Keratinocyte (primary cell): ENCODE data around the gene SLU7. TPM values are rescaled to one million over a fixed set of nuclear protein-coding genes. Genes with fewer than 3 reads are reported as not detected.

Experiments
- DNase-seq: peaks from one replicate; pipeline ENCODE4 v3.0.0-alpha.2; 2011; ENCODE audit warnings: low read depth, missing footprints, low spot score
- FAIRE-seq: peaks from 2 replicates; lab custom pipeline; 2011; peaks lifted over from hg19 to GRCh38; lab: Jason Lieb, UNC
- H2AFZ ChIP-seq: 2 replicates; pipeline ENCODE4 v1.6.0; 2012; ENCODE audit warnings: low read length, control low read depth, inconsistent platforms; ENCODE audit not compliant: control insufficient read depth
- H3K27ac ChIP-seq: 2 replicates; pipeline ENCODE4 v1.5.1; 2011; ENCODE audit warnings: low read length; ENCODE audit not compliant: control insufficient read depth, insufficient read depth
- H3K27me3 ChIP-seq: 3 replicates; pipeline ENCODE4 v1.6.0; 2011; ENCODE audit warnings: low read length; ENCODE audit not compliant: control insufficient read depth, insufficient read depth; ENCODE audit errors: extremely low read depth
- H3K36me3 ChIP-seq, 2 experiments: 2 replicates in 1 of 2; 3 replicates in 1 of 2; pipeline ENCODE4 v1.5.1; 2011; ENCODE audit warnings: low read length in 2 of 2, mild to moderate bottlenecking in 1 of 2; ENCODE audit not compliant: control insufficient read depth in 2 of 2, insufficient read depth in 2 of 2; ENCODE audit errors: extremely low read depth in 1 of 2
- H3K4me1 ChIP-seq: 3 replicates; pipeline ENCODE4 v1.5.1; 2011; ENCODE audit warnings: low read length; ENCODE audit not compliant: control insufficient read depth, insufficient read depth; ENCODE audit errors: extremely low read depth
- H3K4me2 ChIP-seq: 3 replicates; pipeline ENCODE4 v1.6.0; 2011; ENCODE audit warnings: low read depth, low read length; ENCODE audit not compliant: control insufficient read depth, insufficient read depth; ENCODE audit errors: extremely low read depth
- H3K4me3 ChIP-seq, 3 experiments: fragments of 200-600 bp in 1 of 3; sonication (generic) in 1 of 3; 2 replicates in 2 of 3; 3 replicates in 1 of 3; pipeline ENCODE4 v1.5.1; 2011 to 2016; ENCODE audit warnings: low read length in 3 of 3, mild to moderate bottlenecking in 3 of 3, control low read depth in 2 of 3, inconsistent platforms in 1 of 3, low read depth in 1 of 3, mixed read lengths in 1 of 3, mixed run types in 1 of 3, moderate library complexity in 1 of 3; ENCODE audit not compliant: control insufficient read depth in 2 of 3, insufficient read depth in 2 of 3; ENCODE audit errors: extremely low read depth in 1 of 3
- H3K79me2 ChIP-seq: 2 replicates; pipeline ENCODE4 v1.6.0; 2012; ENCODE audit warnings: low read length; ENCODE audit not compliant: control insufficient read depth, insufficient read depth
- H3K9ac ChIP-seq: 3 replicates; pipeline ENCODE4 v1.6.0; 2011; ENCODE audit warnings: low read length; ENCODE audit not compliant: control insufficient read depth, insufficient read depth; ENCODE audit errors: extremely low read depth
- H3K9me1 ChIP-seq: 3 replicates; pipeline ENCODE4 v1.6.0; 2011; ENCODE audit warnings: low read length; ENCODE audit not compliant: control insufficient read depth, insufficient read depth; ENCODE audit errors: extremely low read depth
- H3K9me3 ChIP-seq: 2 replicates; pipeline ENCODE4 v1.5.1; 2012; ENCODE audit warnings: low read depth, low read length; ENCODE audit not compliant: control insufficient read depth
- H4K20me1 ChIP-seq: 3 replicates; pipeline ENCODE4 v1.6.0; 2011; ENCODE audit warnings: low read length; ENCODE audit not compliant: control insufficient read depth, insufficient read depth; ENCODE audit errors: extremely low read depth
- CTCF ChIP-seq, 3 experiments: IDR thresholded peaks in 1 of 3; conservative IDR thresholded peaks in 1 of 3; optimal IDR thresholded peaks in 1 of 3; 2 replicates in 2 of 3; 3 replicates in 1 of 3; pipeline versions ENCODE3 to v1.5.1; 2011; ENCODE audit warnings: low read length in 3 of 3, mild to moderate bottlenecking in 3 of 3, moderate library complexity in 2 of 3, control low read depth in 1 of 3, inconsistent platforms in 1 of 3; ENCODE audit not compliant: insufficient read depth in 2 of 3; ENCODE audit errors: extremely low read depth in 1 of 3
- EZH2 ChIP-seq: IDR thresholded peaks from one replicate; pipeline ENCODE4 v1.6.1; 2012; ENCODE audit warnings: inconsistent platforms, mild to moderate bottlenecking, low read length, moderate library complexity
- dilution Hi-C: fragments of 300-500 bp; cut with MboI; formaldehyde crosslinking; loops from one replicate; pipeline ENCODE4 v1.7.0; 2020; ENCODE audit warnings: low sequenced_read_pairs; ENCODE audit not compliant: extremely low pct_ligation_motif_present
- polyA plus RNA-seq, 5 experiments: library from polyadenylated mRNA; depleted of rRNA in 3 of 5; stranded (reverse) in 3 of 5; stranded (forward) in 1 of 5; unstranded in 1 of 5; fragments of >200 nt; gene quantifications; 1 replicate in 1 of 5; 2 replicates in 3 of 5; 3 replicates in 1 of 5; pipeline versions ENCODE4 v1.2.1 to v1.2.3, GENCODE V29; 2011 to 2012; ENCODE audit warnings: missing spikeins in 2 of 5, low read depth in 1 of 5, low replicate concordance in 1 of 5

The SLU7 gene
- polyA plus RNA-seq, 1 donor (not counting 4 experiments of a cell fraction or from before 2014, with no cell fraction given) = 29.7 TPM

- dilution Hi-C loops = no loop called here
- no peak overlapping the region for H3K9ac ChIP-seq
- no peak overlapping the region for H3K4me3 ChIP-seq
- no peak overlapping the region for H3K27ac ChIP-seq
- no peaks in the 10 kb centered on the region for H3K27me3 ChIP-seq
- peaks cover 11% of the 10 kb centered on the region for H3K79me2 ChIP-seq
- H3K4me2 ChIP-seq = no peak overlapping the region
- peaks cover 8% of the 10 kb centered on the region for H3K4me1 ChIP-seq
- H3K9me1 ChIP-seq = no peaks in the 10 kb centered on the region
- no peak for DNase-seq
- H3K9me3 ChIP-seq = no peaks in the 10 kb centered on the region
- peaks cover 0 to 8% of the 10 kb centered on the region in 2 experiments for H3K36me3 ChIP-seq
- H4K20me1 ChIP-seq = no peaks in the 10 kb centered on the region
- H2AFZ ChIP-seq = no peak overlapping the region
- no peak for FAIRE-seq
- TF ChIP-seq CTCF (optimal IDR thresholded peaks at IDR 0.05 in 1 of 3, IDR thresholded peaks at IDR 0.05 in 1 of 3, conservative IDR thresholded peaks at IDR 0.05 in 1 of 3; ENCODE audit: extremely low read depth in 1 of 3, insufficient read depth in 2 of 3, low read length in 3 of 3) (no peak), EZH2 (no peak)
These were observed 21.4 kb downstream of the SLU7 start for GRCh38 chr5:160397492-160397891.

GRCh38 chr5:160395111-160395510 lies 23.8 kb downstream of the SLU7 start:
- Histone ChIP-seq H3K79me2 (peaks cover 11% of the 10 kb centered on the region), H3K9me1 (no peaks in the 10 kb centered on the region), H3K27me3 (no peaks in the 10 kb centered on the region), H3K4me1 (peaks cover 5% of the 10 kb centered on the region), H3K4me2 (no peak overlapping the region), H4K20me1 (no peaks in the 10 kb centered on the region), H3K9ac (no peak overlapping the region), H3K4me3 (no peak overlapping the region), H3K27ac (no peak overlapping the region), H3K9me3 (no peaks in the 10 kb centered on the region), H3K36me3 (no peaks in the 10 kb centered on the region), H2AFZ (no peak overlapping the region)
- dilution Hi-C loops = no loop called here
- FAIRE-seq = no peak
- no peak for DNase-seq
- TF ChIP-seq CTCF (optimal IDR thresholded peaks at IDR 0.05 in 1 of 3, IDR thresholded peaks at IDR 0.05 in 1 of 3, conservative IDR thresholded peaks at IDR 0.05 in 1 of 3; ENCODE audit: extremely low read depth in 1 of 3, insufficient read depth in 2 of 3, low read length in 3 of 3) = no peak
- no peak for TF ChIP-seq EZH2
